Activated CD4-positive, alpha-beta T cell treated with anti-CD3 and anti-CD28 coated beads, Interleukin-2, amount 50 U/mL, for 4 hours (primary cell): Measurements from ENCODE around the gene GLI3.

Experiments
- DNase-seq, 2 experiments: peaks; one replicate each; pipeline ENCODE4 v3.0.0-alpha.2; 2020

GLI3 gene

DNA sequence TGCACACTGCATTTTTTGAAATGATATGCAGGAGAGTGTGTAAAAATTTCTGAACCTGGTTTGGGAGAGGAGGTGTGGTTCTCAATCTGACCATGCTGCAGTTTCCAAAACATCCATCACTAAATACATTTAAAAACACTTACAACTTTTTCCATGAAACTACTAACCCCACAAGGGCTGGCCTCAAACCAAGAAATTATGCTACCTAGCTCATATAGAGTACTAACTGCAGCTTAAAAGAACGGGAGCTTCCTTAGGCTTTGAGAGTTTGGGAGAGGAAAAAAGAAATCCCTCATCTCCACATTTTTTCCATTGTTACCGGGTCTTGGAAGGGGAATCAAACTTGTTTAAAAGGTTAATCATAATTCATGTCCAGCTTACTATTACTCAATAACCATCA, 214.2 kb downstream of the GLI3 start:
- DNase-seq: no peak

DNA sequence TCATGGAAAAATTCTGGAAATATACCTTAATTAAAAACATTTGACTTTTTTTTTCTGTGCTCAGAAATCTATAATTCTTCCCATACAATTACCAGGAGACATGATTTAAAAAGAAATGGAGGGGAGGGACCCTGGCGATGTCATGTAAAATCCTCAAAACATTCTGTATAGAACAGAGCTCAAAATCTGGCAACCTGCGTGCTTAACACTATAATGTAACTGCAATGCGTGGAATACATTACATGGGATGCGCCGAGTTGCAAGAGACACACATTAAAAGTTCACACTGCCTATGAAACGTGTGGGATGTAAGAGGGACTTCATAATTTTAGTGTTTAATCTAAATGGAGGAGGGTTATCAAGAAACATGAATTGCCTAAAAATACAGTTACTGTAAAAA, 215.0 kb downstream of the GLI3 start:
- DNase-seq: no peak

DNA sequence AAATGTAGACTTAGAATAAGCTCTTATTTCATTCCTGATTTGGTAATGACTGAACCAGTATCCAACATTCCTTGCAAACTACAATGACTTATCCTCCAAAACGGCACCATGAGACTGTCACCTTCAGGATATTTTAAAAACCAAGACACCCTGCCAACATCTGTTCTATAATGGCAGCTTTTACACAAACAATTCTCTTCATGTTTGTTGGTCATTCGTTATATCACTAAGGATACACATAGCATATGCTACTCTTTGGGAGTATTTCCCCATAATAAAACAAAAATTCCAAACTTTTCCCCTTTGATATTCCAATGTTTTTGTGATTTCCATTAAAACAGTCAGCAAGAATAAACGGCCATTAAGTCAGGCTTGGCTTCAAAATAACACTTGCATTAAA, 215.4 kb downstream of the GLI3 start:
- no peak for DNase-seq

DNA sequence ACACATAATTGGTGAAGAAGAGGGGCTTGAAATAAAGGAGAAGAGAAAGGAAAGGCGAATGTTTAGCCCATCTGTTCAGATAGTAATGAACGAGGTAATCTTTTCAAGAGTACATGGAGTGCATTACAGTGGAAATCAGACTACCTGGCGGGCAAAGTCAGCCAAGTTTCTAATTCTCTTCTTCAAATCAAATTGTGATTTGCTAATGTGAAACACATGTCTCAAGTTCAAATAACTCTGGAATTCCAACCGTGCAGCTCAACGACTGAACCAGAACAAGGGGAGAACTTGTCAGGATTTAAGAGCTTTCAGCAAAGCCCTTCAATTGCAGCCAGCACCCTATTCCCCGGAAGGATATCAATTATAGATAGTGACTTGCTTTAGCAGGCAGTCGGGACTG, 216.9 kb downstream of the GLI3 start:
- no peak for DNase-seq

DNA sequence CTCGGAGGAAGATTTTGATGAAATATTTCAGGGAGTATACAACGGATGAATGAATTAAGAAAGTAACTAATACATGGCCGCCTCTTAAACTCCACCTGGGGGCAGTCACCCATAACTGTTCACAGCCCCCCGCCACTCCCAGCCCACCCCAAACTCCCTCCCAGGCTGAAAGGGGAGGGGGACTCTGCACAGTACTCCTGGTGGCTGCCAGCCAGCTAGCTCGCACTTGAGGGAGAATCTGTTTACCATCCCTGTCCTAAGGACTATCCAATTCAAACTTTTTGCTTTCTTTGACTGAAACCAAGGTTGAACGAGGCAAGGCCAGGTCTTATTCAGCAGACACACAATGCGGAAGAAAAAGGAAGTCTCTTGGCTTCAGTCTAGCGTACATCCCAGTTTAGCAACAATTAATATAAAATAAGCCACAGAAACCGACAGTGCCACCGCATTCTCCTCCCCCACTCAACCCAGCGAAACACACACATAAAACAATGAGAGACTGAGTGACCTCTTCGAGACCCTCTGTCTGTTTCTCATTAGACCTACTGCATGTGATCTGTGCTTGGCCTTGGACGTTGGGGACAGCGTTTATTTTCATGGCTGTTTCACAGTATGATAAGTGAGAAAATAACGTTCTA, 219.5 kb downstream of the GLI3 start:
- DNase-seq: no peak

DNA sequence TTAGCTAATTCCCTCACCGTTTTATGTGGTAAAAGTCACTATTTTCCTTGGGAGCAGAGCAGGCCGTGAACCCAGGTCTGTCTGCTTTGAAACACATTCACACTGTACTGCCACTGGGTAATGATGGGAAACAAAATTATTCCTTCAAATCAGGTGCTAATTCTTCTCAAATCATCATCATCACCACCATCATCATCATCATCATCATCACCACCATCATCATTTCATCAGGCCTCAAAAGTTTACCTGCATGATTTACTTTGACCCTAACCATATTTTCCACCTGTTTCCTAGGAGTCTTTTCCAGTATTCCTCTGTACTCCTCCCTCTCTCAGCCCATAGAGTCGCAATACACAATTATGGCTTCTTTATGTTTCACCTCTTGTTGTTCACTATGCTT, 220.5 kb downstream of the GLI3 start:
- no peak for DNase-seq

DNA sequence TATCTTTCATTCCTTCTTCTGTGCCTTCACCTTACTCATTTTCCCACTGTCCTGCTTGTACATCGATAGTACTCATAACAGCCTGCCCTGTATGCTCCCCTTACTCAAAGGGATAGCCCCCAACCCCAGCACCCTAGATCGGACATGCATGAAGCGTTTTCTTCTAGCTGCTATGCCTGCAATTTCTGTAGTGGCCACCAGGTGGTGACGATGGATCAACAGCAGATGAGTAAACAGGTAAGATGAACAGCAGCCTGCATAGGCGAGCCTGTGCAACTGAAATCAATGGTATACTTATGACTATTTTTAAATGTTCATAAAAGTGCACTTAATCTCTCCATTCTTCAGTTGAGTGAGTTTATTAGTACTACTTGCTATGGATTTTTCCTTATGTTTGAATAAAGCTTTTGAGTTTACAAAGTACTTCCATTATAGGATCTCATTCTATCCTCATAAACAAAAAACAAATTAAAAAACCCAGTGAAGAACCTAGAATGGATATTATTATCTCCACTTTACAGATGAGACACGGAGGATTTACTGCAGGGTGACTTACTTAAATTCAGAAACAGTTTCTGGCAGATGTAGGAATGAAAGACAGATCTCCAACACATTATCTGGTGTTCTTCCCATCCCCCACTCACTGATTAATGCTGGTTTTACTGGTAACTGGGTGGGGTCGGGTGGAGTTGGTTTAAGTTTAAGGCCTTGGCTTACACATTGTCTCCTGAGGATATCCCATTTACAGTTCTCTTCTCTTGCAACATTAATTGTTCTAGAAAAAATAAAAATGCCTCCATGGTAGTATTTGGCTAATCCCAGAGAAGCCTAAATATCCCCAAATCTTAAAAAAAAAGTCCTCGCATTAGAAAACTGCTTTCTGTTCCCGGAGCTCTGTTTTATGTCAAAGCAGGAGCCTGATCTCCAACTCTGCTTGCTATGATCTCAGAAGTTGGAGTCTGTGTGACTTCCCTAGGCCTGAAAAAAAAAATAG, 222.1 kb downstream of the GLI3 start:
- DNase-seq: no peak

DNA sequence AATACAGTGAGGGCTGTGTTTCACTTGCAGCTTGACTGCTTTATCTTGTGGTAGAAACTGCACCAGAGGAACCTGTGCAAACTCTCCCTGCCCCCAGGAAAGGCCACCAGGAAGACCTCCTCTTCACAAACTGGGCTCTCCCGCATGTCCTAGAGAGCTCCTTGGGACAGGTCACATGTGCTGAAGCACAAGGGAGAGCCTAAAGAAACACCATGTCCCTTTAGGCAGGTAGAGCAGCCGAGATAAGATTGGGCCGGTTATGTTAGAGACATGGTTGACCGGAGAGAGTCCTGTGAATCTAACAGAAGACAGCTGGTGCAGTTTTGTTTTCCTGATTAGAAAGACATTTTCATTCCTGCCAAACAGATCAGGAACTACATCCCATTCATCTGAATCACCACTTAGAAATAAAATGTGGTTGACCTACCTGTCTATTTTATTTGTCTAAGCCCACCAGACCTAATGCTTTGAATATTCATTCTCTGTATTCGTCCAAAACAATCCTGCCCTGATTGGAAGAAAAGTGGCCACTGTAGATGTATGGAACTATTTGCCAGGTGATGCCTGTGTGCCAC, 224.1 kb downstream of the GLI3 start:
- no peak for DNase-seq

DNA sequence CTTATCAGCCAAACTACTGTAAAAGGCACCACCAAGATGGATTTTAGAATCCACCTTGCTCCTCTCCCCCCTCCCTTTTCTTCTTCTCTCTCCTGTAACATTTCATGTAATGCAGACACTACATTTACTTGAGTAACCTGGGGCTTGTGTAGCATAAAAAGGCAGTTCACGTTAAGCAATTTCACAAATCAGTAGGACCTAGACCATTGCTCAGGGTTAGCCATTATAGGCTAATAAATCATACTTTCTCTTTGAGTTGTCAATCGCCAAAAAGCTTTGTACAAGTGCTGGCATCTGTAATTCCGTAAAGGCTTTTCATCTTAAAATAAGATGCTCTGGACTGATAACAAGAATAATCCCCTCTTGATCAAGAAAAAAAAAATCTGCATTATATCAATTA, 224.7 kb downstream of the GLI3 start:
- no peak for DNase-seq

DNA sequence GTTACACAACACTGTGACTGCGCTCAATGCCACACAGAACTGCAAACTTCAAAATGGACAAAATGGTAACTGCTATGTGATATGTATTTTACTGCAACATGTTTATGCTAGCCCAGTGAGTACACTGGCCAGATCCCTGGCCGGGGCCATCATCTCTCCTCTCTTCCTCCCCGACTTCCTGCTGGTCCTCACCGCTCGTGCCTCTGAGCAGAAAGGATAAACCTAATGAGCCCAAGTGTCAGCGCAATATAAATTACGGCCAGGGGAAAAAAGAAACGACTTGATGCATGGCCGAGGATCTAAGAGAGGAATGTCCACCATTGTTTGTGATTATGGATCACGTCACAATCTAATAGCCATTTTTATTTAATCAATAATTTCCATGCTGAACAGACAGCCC, 225.2 kb downstream of the GLI3 start:
- DNase-seq: no peak

DNA sequence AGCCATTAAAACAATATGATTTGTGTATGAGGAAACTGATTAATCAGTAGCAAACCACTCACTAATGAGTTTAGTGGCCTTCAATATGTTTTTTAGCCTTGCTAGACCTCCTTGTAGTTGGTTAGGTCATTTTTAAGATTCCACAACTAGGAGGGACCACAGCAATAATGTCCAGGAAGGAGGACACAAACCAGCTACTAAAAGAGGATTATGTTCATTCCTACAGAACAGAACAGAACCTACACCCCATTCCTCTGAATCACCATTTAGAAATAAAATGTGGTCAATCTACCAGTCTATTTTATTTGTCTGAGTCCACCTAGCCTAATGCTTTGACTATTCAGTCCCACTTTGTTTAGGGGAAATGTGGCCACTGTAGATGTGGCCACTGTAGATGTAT, 226.3 kb downstream of the GLI3 start:
- no peak for DNase-seq

DNA sequence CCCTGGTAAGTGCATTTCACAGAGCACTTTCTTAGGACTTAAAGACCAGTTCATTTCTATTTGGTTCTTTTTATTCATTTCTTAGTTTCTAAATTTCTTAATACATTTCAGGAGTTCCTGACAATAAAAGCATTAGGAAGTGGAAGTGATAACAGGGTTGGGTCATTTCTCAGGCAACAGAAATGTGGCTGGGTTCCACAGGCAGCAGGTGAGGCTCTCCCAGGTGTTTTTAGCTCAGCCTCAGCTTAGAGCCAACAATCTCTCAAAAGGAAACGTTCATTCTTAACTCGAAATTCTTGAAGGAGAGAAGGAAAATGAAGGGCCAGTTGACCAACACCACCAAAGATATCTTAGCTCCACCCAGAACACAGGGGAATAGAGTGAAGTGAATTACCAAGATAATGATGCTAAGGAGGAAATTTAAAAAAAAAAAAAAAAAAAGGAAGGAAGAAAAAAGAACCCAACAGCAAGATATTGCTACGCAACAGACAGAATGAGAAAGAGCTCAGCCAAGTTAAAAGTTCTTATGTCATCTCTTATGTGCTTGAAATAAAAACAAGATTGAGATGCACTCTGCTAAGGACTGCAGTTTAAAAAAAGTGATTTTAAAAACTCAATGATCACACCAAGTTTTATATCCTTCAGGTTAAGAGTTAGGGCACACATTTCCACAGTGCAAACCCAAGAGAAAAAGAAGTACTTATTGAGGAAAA, 230.1 kb downstream of the GLI3 start:
- DNase-seq: no peak

DNA sequence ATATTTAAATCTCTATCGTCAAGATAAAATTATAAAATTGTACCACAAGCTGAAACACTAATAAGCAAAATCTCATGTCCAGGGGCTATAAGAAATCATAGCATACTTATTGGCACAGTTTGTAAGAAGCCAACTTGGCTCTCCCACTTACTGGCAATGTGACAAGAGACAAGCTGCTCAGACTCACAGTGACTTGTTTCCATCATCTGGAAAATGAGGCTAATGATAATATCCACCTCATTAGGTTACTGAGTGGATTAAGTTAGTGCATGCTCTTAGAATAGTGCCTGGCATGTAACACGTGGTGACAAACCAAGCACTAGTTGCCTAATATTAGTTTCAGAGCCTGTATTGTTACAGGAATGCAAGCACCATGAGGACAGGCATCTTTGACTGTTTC, 234.4 kb downstream of the GLI3 start:
- DNase-seq: no peak

DNA sequence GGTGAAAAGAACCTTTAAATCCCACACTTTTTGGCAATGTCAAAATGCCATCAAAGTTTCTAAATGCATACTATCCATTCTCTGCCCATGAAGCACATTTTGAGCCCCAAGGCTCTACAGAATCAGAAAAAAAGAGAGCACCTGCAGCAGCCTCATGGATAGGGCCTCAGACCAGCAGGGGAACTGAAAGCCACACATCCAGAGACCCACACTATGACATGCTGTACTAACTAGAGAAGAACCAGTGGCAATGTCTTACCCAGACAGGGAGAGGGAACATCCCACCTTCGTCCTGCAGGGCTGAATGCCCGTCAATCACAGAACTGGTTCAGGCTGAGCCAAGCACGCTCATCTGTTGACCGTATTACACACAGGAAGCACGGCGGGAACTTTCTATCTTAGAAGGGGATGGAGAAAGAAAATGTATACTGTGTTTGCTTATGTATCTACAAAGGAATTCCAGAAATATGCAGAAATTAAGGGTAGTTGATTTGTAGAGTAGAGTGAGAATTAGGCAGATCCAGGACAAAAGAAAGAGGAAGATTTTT, 237.2 kb downstream of the GLI3 start:
- DNase-seq: no peak

DNA sequence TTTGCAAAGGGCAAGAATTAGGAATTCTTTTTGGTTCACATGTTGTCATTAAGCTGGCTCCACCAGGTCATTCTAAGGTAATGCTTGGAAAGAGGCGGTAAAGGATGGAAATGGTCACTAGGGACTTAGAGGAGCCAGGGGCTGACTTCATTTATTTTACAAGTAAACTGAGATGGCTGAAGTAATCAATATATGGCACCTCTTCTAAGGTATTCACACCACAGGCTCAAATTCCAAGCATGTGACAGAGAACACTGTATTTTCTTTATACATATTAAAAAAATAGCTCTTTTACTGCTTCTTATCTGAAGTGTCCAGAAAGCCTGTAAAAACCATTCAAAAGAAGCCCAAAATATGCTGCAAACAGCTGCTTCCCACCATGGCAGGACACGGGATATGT, 239.0 kb downstream of the GLI3 start:
- DNase-seq: no peak

DNA sequence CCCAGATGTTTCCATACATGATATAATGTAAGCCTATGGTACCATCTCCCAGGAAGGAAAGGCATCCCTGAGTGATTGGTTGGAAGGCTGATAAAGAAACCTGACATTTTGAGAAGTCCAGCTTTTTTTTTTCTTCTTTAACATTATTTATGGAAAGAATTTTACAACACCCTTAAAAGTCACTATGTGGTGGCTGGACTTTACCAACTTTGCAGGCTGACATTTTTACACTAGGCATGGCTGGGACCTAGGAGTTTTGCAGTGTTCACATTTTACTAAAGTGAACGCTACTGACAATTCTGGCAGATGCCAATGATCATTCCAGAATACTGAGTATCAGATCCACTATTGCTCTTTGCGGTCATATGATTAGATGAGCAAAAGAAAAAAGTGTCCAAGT, 239.9 kb downstream of the GLI3 start:
- no peak for DNase-seq

DNA sequence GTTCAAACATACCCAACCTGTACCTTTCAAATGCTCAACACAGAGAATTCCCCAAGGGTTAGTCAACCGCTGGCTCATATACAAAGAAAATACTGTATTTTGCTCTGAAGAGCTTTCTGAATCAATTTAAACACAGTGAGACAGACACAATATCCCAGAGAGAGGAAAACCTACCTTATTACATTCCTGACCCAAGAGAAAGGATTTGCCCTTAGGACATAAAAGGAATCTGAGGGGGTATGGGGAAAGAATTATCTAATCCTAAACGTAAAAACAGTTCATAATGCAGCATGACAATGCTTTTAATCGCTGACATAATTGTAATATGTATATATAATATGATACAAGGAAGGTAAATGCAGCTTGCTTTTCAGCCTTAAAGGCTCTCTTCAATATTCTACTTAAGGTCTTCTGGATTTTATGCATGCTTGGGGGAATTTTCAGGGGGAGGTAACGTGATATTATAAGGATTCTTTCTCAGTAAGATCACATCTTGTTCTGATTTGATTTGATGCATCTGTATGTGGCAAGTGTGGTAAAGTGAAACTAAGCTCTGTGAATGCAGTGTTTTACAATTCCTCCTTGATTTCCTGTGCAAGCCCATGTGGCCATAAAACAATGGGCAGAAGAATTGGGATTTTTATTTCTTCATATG, 240.5 kb downstream of the GLI3 start:
- no peak for DNase-seq

DNA sequence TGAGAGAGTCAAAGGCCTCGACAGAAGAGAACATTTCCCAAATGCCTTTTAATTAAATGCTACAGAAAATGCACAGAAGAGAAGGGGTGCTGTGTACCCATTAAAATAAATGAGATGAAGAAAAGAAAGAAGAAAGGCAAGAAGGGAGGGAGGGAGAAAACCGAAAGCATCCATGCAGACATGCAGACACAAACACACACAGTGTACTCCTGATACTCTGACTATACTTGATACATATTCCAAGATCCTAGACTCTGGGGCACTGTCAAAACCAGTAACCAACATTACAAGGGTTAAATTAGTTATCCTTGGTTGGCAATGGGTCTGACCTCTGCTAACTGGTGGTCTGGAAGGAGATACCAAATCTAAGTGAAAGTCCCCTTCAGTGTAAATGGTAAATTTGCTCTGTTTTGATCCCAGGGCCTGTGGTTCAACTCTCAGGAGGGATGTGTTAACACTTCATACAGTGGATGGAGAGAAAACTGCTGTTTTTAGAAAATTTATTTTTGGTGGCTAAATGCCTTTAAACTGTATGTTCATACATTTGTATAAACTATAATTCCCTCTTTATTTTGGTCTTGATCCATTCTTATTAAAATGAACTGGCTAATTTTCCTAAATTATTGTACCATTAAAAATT, 241.3 kb downstream of the GLI3 start:
- no peak for DNase-seq

DNA sequence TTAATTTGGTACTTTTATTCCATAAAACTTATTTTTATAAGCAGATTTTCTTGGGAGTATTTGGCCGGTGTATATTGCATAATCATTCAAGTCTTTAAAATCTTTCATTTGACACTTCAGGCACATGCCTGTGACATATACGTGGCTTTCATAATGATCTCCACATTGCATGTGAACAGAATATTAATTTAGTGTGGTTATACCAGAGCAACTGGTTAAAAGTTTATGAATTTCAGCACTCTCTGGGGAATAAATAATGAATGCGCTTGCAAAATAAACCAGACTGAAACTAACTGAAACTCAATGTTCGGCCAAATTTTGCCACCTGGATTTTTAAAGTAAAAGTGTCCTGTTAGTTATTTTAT, 242.3 kb downstream of the GLI3 start:
- no peak for DNase-seq

DNA sequence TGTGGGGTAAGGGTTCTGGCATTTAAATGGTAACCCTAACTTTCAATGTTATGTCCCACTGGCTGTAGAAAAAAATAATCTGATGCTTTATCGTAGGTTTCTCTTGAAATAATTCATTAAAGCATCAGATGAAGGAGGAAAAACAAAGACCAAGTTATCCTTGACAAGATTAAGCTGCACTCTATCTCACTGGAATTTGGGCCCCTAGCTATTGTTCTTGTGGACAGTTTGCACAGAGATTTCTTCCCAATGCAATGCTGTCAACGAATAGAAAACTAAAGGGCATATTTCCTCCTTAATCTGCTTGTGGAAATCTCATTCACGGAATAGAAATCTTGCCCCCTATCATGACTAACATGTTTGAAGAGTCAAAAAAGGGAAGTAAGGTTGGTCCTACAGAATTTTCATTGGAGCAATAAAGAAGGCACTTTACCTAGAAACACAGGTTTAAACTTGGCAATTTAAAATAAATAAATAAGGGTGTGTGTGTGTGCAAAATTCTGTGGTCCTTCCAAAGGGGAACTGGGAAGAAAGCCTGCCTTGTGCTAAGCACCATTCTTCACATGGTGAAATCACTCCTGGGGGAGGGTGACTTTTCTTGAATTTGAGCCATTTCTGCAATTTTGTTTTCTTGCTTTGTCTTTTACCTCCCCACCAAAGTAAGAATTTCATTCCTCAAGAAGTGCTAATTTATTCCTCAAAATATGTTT, 242.8 kb downstream of the GLI3 start:
- no peak for DNase-seq
